Activated effector memory CD4-positive, alpha-beta T cell treated with Interleukin-2 at 50 U/mL for 16 hours (primary cell): ENCODE results near the gene CDNF.

Experiments
- DNase-seq: peaks from one replicate; pipeline ENCODE4 v3.0.0-alpha.2; 2020

Gene CDNF

GRCh38 chr10:14784459-14785055 lies 53.3 kb downstream of the CDNF start:
- no peak for DNase-seq

DNA sequence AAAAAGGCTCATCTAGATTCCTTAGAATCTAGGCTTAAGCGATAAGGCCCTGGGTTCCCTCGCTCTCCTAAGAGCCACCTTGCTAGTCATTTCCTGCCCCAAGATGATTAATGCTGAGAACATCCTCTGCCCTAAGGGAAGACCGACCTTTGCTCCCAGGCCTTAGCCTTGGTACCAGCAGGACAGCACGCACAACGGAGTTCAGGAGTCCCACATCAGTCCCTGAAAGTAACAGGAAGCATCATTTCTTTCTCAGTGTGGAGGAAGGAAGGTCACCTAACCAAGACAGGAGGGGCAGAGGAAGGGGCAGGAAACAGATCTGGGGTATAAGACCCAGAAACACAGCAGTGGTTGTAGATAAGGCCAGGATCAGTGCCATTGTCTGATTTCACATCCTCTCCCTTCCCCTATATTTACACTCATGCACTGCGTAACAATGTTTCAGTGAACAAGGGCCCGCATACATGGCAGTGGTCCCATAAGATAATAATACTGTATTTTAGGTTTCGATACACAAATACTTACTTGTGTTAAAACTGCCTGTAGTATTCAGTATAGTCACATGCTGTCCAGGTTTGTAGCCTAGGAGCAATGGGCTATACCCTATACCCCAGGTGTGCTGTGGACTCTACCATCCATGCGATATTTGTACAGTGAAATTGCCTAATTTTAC lies 55.0 kb downstream of the CDNF start:
- no peak for DNase-seq

- no peak for DNase-seq
These were observed 56.1 kb downstream of the CDNF start for GRCh38 chr10:14781763-14782162.

DNA sequence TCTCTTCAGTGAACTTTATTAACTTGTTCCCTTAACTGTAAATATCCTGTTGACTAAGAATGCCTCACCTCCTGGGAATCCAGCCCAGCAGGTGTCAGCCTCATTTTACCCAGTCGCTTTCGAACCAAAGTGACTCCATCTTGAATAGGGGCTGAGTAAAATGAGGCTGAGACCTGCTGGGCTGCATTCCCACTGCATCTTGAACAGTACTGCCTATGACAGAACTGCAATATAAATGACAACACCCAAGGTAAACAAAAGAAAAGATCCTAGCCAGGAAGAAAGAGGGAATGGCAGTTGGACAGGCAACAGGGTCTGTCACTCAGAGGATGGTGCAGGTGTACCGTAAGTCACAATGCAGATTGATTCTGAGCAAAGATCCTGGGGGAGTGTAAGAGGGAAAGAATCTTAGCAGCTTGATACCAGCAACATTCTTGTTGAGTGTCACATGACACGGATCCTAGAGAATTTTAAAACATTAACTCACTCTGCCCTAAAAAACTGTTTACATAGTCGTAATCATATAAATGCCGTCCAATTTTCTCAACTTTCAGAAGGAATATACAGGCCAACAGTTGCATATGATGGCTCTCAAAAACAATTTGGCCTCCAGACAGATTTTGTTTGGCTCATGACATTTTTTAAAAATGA lies 58.7 kb downstream of the CDNF start:
- DNase-seq, result no peak

- DNase-seq, result no peak
These were observed 61.3 kb downstream of the CDNF start for GRCh38 chr10:14776546-14776945.

- no peak for DNase-seq
These were observed 62.2 kb downstream of the CDNF start for GRCh38 chr10:14775656-14776055.

DNA sequence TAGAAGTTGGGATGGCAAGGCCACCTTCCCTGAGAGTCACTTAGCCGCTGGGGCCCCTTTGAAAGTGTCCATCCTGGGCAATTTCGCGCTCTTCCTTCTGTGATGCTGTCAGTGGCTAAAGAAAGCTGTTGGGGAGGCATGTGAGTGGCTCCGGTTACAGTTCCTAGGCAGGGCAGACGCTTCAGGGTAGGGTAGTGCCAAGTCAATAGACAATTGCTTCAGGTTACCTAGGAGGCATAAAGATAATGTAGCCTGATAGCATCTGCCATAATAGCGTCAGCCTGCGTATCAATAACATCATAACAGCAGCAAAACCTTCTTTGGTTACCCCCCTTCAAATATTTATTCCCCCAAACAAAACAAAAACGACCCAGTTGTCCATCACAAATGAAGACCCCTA lies 63.0 kb downstream of the CDNF start, which contains the start of gene FAM107B:
Gene FAM107B, minus strand, starts transcription at position 101 of the 400 bp plus-strand sequence. CDS start 234 bp downstream, outside the sequence.
- DNase-seq, result no peak

DNA sequence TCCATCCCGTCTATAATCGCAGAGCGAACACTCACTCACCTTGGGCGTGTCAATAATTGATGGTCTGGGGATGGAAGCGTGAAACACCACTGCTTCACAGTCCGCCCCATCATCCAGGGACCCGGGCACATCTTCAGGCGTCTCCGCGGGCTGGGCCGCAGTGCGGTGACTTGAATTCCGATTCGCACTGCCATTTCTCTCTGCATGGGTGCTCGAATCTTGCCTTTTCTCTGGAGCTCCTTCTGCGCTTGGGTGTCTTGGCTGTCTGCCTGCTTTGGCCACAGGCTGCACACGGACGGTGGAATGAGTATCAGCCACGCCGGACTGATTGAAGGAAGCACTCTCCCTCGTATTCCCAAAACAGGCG lies 63.6 kb downstream of the CDNF start:
- DNase-seq, result no peak

DNA sequence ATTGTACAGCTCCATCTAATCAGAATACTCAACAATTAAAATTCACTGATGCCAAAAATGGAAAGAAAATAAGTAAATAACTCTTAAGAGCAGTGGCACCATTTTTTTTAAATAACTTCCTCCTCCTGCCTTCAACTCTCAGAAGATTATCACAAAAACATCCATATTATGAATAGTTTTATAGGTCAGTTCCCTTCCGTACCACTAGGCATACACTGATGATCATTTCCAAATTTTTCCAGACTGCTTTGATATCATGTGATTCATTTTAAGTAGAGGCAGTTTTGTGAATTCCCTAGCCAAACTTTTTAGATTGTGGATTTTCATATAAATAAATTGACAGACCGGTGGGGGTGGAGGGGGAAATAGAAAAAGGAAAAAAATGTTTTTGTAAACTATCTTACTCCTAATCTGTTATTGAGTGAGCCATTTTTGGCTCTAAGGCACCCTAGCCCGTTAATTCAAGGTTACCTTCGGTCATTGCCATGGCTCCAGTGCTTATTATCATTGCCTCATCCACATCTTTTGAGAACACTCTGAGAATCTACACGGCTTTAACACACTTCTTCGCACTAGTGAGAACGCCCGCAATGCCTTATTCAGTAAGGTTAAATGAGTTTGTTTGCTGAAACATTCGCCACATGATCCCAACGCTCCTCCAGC lies 64.2 kb downstream of the CDNF start:
- DNase-seq, result no peak

GRCh38 chr10:14772399-14772798 lies 65.4 kb downstream of the CDNF start:
- no peak for DNase-seq

GRCh38 chr10:14770927-14771326 lies 66.9 kb downstream of the CDNF start:
- no peak for DNase-seq
